Loucy (cell line): ENCODE results near the gene GAK.

Experiments used
- H2AFZ ChIP-seq: fragments of 200-600 bp; sonication (generic); 2 replicates; pipeline ENCODE4 v1.6.0; 2016; ENCODE audit warnings: antibody characterized with exemption, mild to moderate bottlenecking, low read length, moderate library complexity
- H3F3A ChIP-seq: fragments of 200-600 bp; 2 replicates; pipeline ENCODE4 v1.6.0; 2016; ENCODE audit warnings: antibody characterized with exemption, low read depth, mild to moderate bottlenecking
- H3K27me3 ChIP-seq: fragments of 200-600 bp; sonication (generic); 2 replicates; pipeline ENCODE4 v1.6.1; 2014; ENCODE audit warnings: low read length, mild to moderate bottlenecking; ENCODE audit not compliant: insufficient read depth, poor library complexity, severe bottlenecking
- H3K36me3 ChIP-seq: fragments of 200-600 bp; sonication (generic); 2 replicates; pipeline ENCODE4 v1.6.1; 2016; ENCODE audit warnings: low read length; ENCODE audit not compliant: insufficient read depth
- H3K4me1 ChIP-seq: fragments of 200-600 bp; sonication (generic); 2 replicates; pipeline ENCODE4 v1.5.1; 2014; ENCODE audit warnings: low read length, mild to moderate bottlenecking; ENCODE audit not compliant: insufficient read depth, poor library complexity, severe bottlenecking
- H3K4me2 ChIP-seq: fragments of 200-600 bp; sonication (generic); 2 replicates; pipeline ENCODE4 v1.6.0; 2014; ENCODE audit warnings: antibody characterized with exemption, low read length, low read depth, mild to moderate bottlenecking; ENCODE audit not compliant: poor library complexity, severe bottlenecking
- H3K4me3 ChIP-seq: fragments of 200-600 bp; sonication (generic); 2 replicates; pipeline ENCODE4 v1.5.1; 2014; ENCODE audit warnings: low read length, mild to moderate bottlenecking, mixed read lengths; ENCODE audit not compliant: poor library complexity, severe bottlenecking
- H3K79me2 ChIP-seq: fragments of 200-600 bp; sonication (generic); 2 replicates; pipeline ENCODE4 v1.6.1; 2014; ENCODE audit warnings: low read length; ENCODE audit not compliant: insufficient read depth
- H3K9ac ChIP-seq: fragments of 200-600 bp; sonication (generic); 2 replicates; pipeline ENCODE4 v1.6.0; 2014; ENCODE audit warnings: mild to moderate bottlenecking, low read depth, low read length, moderate library complexity; ENCODE audit not compliant: poor library complexity, severe bottlenecking
- H3K9me2 ChIP-seq: fragments of 200-600 bp; sonication (generic); replicated peaks from 2 replicates; pipeline ENCODE4 v1.6.1; 2016; ENCODE audit warnings: low read depth, low read length, mixed read lengths
- H3K9me3 ChIP-seq: fragments of 200-600 bp; sonication (generic); 2 replicates; pipeline ENCODE4 v1.6.1; 2014; ENCODE audit warnings: mild to moderate bottlenecking, antibody characterized with exemption, low read length, low read depth; ENCODE audit not compliant: insufficient read depth
- H4K20me1 ChIP-seq: fragments of 200-600 bp; sonication (generic); 2 replicates; pipeline ENCODE4 v1.6.0; 2014; ENCODE audit warnings: antibody characterized with exemption, low read length, mild to moderate bottlenecking; ENCODE audit not compliant: insufficient read depth, poor library complexity, severe bottlenecking
- CTCF ChIP-seq: fragments of 200-600 bp; sonication (generic); conservative IDR thresholded peaks from 2 replicates; pipeline ENCODE4 v1.5.1; 2014; ENCODE audit warnings: mild to moderate bottlenecking, antibody characterized with exemption, low read length
- EZH2phosphoT487 ChIP-seq: fragments of 200-600 bp; IDR thresholded peaks from 2 replicates; pipeline ENCODE4 v1.6.1; 2018; ENCODE audit warnings: antibody characterized with exemption, mild to moderate bottlenecking, moderate library complexity, borderline replicate concordance

The GAK gene

GRCh38 chr4:892780-893179, 39.3 kb downstream of the GAK start:
- Histone ChIP-seq H3K9ac (no peak overlapping the region), H3K4me2 (no peak overlapping the region), H3K4me1 (no peaks in the 10 kb centered on the region), H3K9me2 (no peaks in the 10 kb centered on the region), H3F3A (no peaks in the 10 kb centered on the region), H3K27me3 (no peaks in the 10 kb centered on the region), H4K20me1 (no peaks in the 10 kb centered on the region), H3K79me2 (no peaks in the 10 kb centered on the region), H3K9me3 (no peaks in the 10 kb centered on the region), H3K36me3 (peaks cover 68% of the 10 kb centered on the region; the same call in 1 of the 2 replicates), H3K4me3 (no peak overlapping the region), H2AFZ (no peak overlapping the region)
- TF ChIP-seq EZH2phosphoT487 = no peak
- no peak for TF ChIP-seq CTCF

GRCh38 chr4:891747-892146, 40.4 kb downstream of the GAK start:
- H3K4me3 ChIP-seq = no peak overlapping the region
- no peaks in the 10 kb centered on the region for H3K27me3 ChIP-seq
- H3K9ac ChIP-seq = no peak overlapping the region
- H2AFZ ChIP-seq = no peak overlapping the region
- no peaks in the 10 kb centered on the region for H3K79me2 ChIP-seq
- no peaks in the 10 kb centered on the region for H3K4me1 ChIP-seq
- H3F3A ChIP-seq = no peaks in the 10 kb centered on the region
- peaks cover 64% of the 10 kb centered on the region; the same call in 1 of the 2 replicates for H3K36me3 ChIP-seq
- TF ChIP-seq CTCF (peak; percentile 58), EZH2phosphoT487 (no peak)
- H4K20me1 ChIP-seq = no peaks in the 10 kb centered on the region
- no peak overlapping the region for H3K4me2 ChIP-seq
- no peaks in the 10 kb centered on the region for H3K9me2 ChIP-seq
- H3K9me3 ChIP-seq = no peaks in the 10 kb centered on the region

- H3K79me2 ChIP-seq = no peaks in the 10 kb centered on the region
- no peak overlapping the region for H3K9ac ChIP-seq
- H3F3A ChIP-seq = no peaks in the 10 kb centered on the region
- peaks cover 49% of the 10 kb centered on the region; the same call in 1 of the 2 replicates for H3K36me3 ChIP-seq
- no peak overlapping the region for H3K4me2 ChIP-seq
- no peaks in the 10 kb centered on the region for H3K4me1 ChIP-seq
- H3K4me3 ChIP-seq = no peak overlapping the region
- TF ChIP-seq CTCF (no peak), EZH2phosphoT487 (no peak)
- no peaks in the 10 kb centered on the region for H4K20me1 ChIP-seq
- H3K9me2 ChIP-seq = no peaks in the 10 kb centered on the region
- H3K9me3 ChIP-seq = no peaks in the 10 kb centered on the region
- no peak overlapping the region for H2AFZ ChIP-seq
- H3K27me3 ChIP-seq = no peaks in the 10 kb centered on the region
These were observed 42.0 kb downstream of the GAK start for GRCh38 chr4:890036-890695.
